Body of pancreas (tissue), 4 donors: ENCODE data around the gene ZNF668.

Source experiments
- CTCF ChIP-seq, 7 experiments: fragments of 450-650 bp in 4 of 7; fragments of 200-600 bp in 3 of 7; sonication (generic) in 3 of 7; IDR thresholded peaks; one replicate each; pipeline ENCODE4 v1.5.1; 2016 to 2019; ENCODE audit warnings: antibody characterized with exemption in 7 of 7
- POLR2A ChIP-seq, 3 donors: fragments of 450-650 bp; IDR thresholded peaks; one replicate each; pipeline ENCODE4 v1.6.1; 2016; ENCODE audit warnings: antibody characterized with exemption in 3 of 3, mild to moderate bottlenecking in 2 of 3

DNA sequence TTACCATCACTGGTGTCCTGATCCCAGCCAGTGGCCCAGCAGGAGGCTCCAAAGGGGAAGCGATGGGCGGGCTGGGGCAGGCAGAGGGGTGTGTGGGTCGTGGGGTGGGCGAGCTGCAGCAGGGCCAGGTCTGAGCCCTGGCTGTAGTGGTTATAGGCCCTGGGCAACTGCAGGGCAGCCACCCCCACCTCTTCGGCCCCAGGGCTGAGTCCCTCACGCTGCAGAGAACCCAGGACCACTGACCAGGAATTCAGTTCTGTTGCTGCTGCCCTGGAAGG is 12.5 kb upstream of the ZNF668 start:
- TF ChIP-seq POLR2A (IDR thresholded peaks at IDR 0.05) = no peak
- no peak for TF ChIP-seq CTCF (IDR thresholded peaks at IDR 0.05)
